NCI-H345 (cell line): Measurements from ENCODE around the gene TGFB1.

Experiments used
- DNase-seq: peaks from one replicate; lab custom pipeline; 2025; lab: John Stamatoyannopoulos, UW

The TGFB1 gene

GRCh38 chr19:41321204-41321599 lies 32.5 kb downstream of the TGFB1 start:
- no peak for DNase-seq

GRCh38 chr19:41320568-41320967 lies 33.2 kb downstream of the TGFB1 start:
- DNase-seq: no peak

GRCh38 chr19:41320185-41320518 lies 33.6 kb downstream of the TGFB1 start:
- no peak for DNase-seq

GRCh38 chr19:41319500-41320184 lies 34.1 kb downstream of the TGFB1 start:
- no peak for DNase-seq

GRCh38 chr19:41318696-41319499 lies 34.8 kb downstream of the TGFB1 start:
- no peak for DNase-seq

GRCh38 chr19:41316306-41316920 lies 37.3 kb downstream of the TGFB1 start:
- no peak for DNase-seq

GRCh38 chr19:41311613-41312012 lies 42.1 kb downstream of the TGFB1 start:
- DNase-seq: no peak

- no peak for DNase-seq
Observed at GRCh38 chr19:41311072-41311471, 42.6 kb downstream of the TGFB1 start.

- DNase-seq: peak; percentile 82
Observed at GRCh38 chr19:41310033-41310831, 43.5 kb downstream of the TGFB1 start, which contains the start of gene CCDC97. Gene CCDC97, plus strand, starts transcription at chr19:41310172. Its CDS starts 139 bp downstream, at chr19:41310311.

- no peak for DNase-seq
Observed at GRCh38 chr19:41309180-41310032, 44.3 kb downstream of the TGFB1 start.

- peak; percentile 77 for DNase-seq
Observed at GRCh38 chr19:41308450-41309179, 45.1 kb downstream of the TGFB1 start.

- no peak for DNase-seq
Observed at GRCh38 chr19:41307954-41308449, 45.7 kb downstream of the TGFB1 start.

- no peak for DNase-seq
Observed at GRCh38 chr19:41307090-41307875, 46.4 kb downstream of the TGFB1 start.

GRCh38 chr19:41305927-41306793 lies 47.6 kb downstream of the TGFB1 start:
- no peak for DNase-seq

- DNase-seq: no peak
Observed at GRCh38 chr19:41304706-41305483, 48.8 kb downstream of the TGFB1 start.

- no peak for DNase-seq
Observed at GRCh38 chr19:41303954-41304353, 49.8 kb downstream of the TGFB1 start.

GRCh38 chr19:41302624-41303351 lies 50.9 kb downstream of the TGFB1 start:
- DNase-seq: no peak
